ENCODE data around the gene MBNL3. TPM values are rescaled to one million over a fixed set of nuclear protein-coding genes. Genes with fewer than 3 reads are reported as not detected.

Gene MBNL3
- total RNA-seq, 1 experiment from 2014 or later, result 4.6 TPM

GRCh38 chrX:132409780-132410556, 78.9 kb downstream of the MBNL3 start (continued):
- TF ChIP-seq CEBPB (IDR thresholded peaks at IDR 0.05; ENCODE audit: low read depth) (no peak), REST (IDR thresholded peaks at IDR 0.05; ENCODE audit: low read depth) (no peak), ELF1 (IDR thresholded peaks at IDR 0.05; ENCODE audit: borderline replicate concordance, low read depth) (no peak), EZH2phosphoT487 (IDR thresholded peaks at IDR 0.05; ENCODE audit: borderline replicate concordance) (no peak), CBX3 (IDR thresholded peaks at IDR 0.05; ENCODE audit: low read depth) (no peak)

- BruUV-seq (replicated peaks), result no TSS peak
- intact Hi-C loops (cut with micrococcal nuclease), result no loop called here
Observed at GRCh38 chrX:132407691-132408090, 81.1 kb downstream of the MBNL3 start.

More at GRCh38 chrX:132407691-132408090, 81.1 kb downstream of the MBNL3 start:
- Histone ChIP-seq H3K36me3 (ENCODE audit: control insufficient read depth in 1 of 2, insufficient read depth in 2 of 2, low read length in 2 of 2) (no peaks in the 10 kb centered on the region), H3K9ac (ENCODE audit: low read length) (no peak overlapping the region), H3K79me2 (ENCODE audit: insufficient read depth, low read length) (no peaks in the 10 kb centered on the region), H2AFZ (ENCODE audit: low read depth, low read length, poor library complexity, severe bottlenecking) (no peak overlapping the region), H3K27ac (ENCODE audit: low read depth, low read length) (no peak overlapping the region), H4K20me1 (ENCODE audit: insufficient read depth) (no peaks in the 10 kb centered on the region), H3K9me3 (ENCODE audit: control insufficient read depth in 1 of 2, insufficient read depth in 1 of 2, low read depth in 1 of 2, low read length in 2 of 2) (no peaks in the 10 kb centered on the region), H3K9me2 (ENCODE audit: insufficient read depth) (no peaks in the 10 kb centered on the region), H3K4me1 (ENCODE audit: control insufficient read depth in 1 of 2, insufficient read depth in 2 of 2, low read length in 2 of 2) (no peaks in the 10 kb centered on the region), H3K4me2 (ENCODE audit: low read length) (no peak overlapping the region), H3K27me3 (ENCODE audit: insufficient read depth, low read length) (no peaks in the 10 kb centered on the region), H3K4me3 (replicated peaks in 1 of 2; ENCODE audit: low read depth in 1 of 2, low read length in 2 of 2) (no peak overlapping the region)
- TF ChIP-seq SRF (IDR thresholded peaks at IDR 0.05; ENCODE audit: low read depth) (no peak), CTCF (IDR thresholded peaks at IDR 0.05 in 2 of 3, conservative IDR thresholded peaks at IDR 0.05 in 1 of 3; ENCODE audit: borderline replicate concordance in 1 of 3, insufficient read depth in 1 of 3, low read depth in 2 of 3, low read length in 2 of 3) (no peak), RAD21 (IDR thresholded peaks at IDR 0.05; ENCODE audit: low read depth) (no peak), EGR1 (IDR thresholded peaks at IDR 0.05; ENCODE audit: low read depth) (no peak), ZFX (IDR thresholded peaks at IDR 0.05) (no peak), ZBTB33 (IDR thresholded peaks at IDR 0.05; ENCODE audit: extremely low read depth, insufficient replicate concordance, low read length) (no peak), SP1 (IDR thresholded peaks at IDR 0.05; ENCODE audit: low read depth) (no peak)
- ChIA-PET POLR2A (no interaction called here), CTCF (no interaction called here), RAD21 (ENCODE audit: low non-redundant PET in 1 of 2, low total read pairs in 2 of 2, uncharacterized antibody in 2 of 2, unreplicated experiment in 2 of 2) (no interaction called here)
- DNase-seq (ENCODE audit: low read depth, low spot score) (no peak), ATAC-seq (no peak)

All from HCT116 (cell line).